ENCODE results near the gene ITGB3BP.

The ITGB3BP gene

DNA sequence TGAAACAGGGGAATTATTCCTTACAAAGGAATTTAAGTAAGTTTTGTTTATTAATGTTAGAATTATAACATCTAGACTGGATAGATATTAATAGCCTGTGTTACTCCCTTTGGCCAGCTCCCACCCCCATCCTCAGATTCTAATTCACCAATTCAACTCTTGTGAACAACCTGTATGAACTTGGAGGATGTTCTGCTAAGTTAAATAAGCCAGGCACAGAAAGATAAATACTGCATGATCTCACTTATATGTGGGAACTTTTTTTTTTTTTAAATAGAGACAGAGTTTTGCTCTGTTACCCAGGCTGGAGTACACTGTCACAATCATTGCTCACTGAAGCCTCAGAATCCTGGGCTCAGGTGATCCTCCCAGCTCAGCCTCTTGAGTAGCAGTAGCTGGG, 32.5 kb upstream of the ITGB3BP start:
- no peak overlapping the region for H3K4me3 ChIP-seq (ENCODE audit: low read depth, low read length)
- no peak for DNase-seq (ENCODE audit: low read depth)
- no peak for TF ChIP-seq CTCF (conservative IDR thresholded peaks at IDR 0.05; ENCODE audit: low read depth, low read length)

DNA sequence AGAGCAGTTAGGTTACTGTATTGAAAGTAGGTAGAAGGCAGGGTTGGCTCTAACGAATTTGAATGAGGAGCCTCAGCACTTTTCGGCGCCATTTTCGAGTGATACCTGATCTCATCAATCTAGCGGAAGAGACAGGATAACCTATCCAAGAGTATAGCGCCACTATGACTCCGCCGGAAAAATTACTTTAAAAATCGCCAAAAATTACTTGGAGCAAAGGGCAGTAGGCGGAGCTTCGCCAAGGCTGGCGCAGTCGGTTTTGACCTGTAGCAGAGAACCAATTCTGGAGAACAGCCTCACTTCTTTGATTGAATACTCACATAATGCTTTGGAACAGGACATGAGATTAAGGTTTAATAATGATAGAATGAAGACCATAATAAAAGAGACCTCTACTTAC, 25.9 kb upstream of the ITGB3BP start:
- no peak overlapping the region for H3K4me3 ChIP-seq (ENCODE audit: low read depth, low read length)
- no peak for TF ChIP-seq CTCF (conservative IDR thresholded peaks at IDR 0.05; ENCODE audit: low read depth, low read length)
- DNase-seq (ENCODE audit: low read depth): no peak

- no peak for TF ChIP-seq CTCF (conservative IDR thresholded peaks at IDR 0.05; ENCODE audit: low read depth, low read length)
- DNase-seq (ENCODE audit: low read depth): no peak
- H3K4me3 ChIP-seq (ENCODE audit: low read depth, low read length): no peak overlapping the region
These were observed 25.3 kb upstream of the ITGB3BP start for GRCh38 chr1:63548303-63548702.

DNA sequence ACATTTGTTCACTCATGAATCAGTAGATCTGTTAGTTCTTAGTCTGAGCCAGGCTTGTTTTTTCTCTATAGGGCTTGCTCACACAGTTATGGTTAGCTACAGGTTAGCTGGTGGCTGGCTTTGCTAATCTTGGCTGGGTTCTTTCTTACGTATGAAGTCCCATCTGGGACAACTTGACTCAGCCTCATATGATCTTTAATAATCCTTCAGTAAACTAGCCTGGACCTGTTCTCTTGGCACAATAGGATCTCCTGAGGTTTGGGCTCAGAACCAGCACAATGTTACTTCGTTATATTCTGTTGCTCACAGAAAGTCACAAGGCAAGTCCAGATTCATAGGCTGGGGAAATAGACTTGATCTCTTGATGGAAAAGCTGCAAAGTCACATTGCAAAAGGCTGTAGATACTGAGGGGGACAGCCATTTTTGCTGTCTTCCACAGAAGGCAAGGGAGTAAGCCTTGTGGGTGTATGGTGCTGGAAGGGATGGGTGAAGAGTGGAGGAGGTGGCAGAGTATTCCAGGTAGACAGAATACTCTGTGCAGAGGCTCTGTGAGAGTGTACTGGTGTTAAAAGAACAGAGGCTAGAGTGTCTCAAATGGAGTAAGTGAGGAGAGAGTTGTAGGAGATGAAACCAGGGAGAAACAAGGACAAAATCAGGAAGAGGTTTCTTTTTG, 24.7 kb upstream of the ITGB3BP start:
- TF ChIP-seq CTCF (conservative IDR thresholded peaks at IDR 0.05; ENCODE audit: low read depth, low read length): no peak
- DNase-seq (ENCODE audit: low read depth): peak; percentile 61
- H3K4me3 ChIP-seq (ENCODE audit: low read depth, low read length): no peak overlapping the region

- TF ChIP-seq CTCF (conservative IDR thresholded peaks at IDR 0.05; ENCODE audit: low read depth, low read length): no peak
- H3K4me3 ChIP-seq (ENCODE audit: low read depth, low read length): no peak overlapping the region
- peak; percentile 49 for DNase-seq (ENCODE audit: low read depth)
These were observed 22.8 kb upstream of the ITGB3BP start for GRCh38 chr1:63545780-63546179.

- peak; percentile 39 for DNase-seq (ENCODE audit: low read depth)
- peak; percentile 51 for TF ChIP-seq CTCF (conservative IDR thresholded peaks at IDR 0.05; ENCODE audit: low read depth, low read length)
- no peak overlapping the region for H3K4me3 ChIP-seq (ENCODE audit: low read depth, low read length)
These were observed 14.9 kb upstream of the ITGB3BP start for GRCh38 chr1:63537940-63538339.

- TF ChIP-seq CTCF (conservative IDR thresholded peaks at IDR 0.05; ENCODE audit: low read depth, low read length): no peak
- DNase-seq (ENCODE audit: low read depth): no peak
These were observed 14.0 kb upstream of the ITGB3BP start for GRCh38 chr1:63537006-63537405.

More at GRCh38 chr1:63537006-63537405, 14.0 kb upstream of the ITGB3BP start:
- H3K4me3 ChIP-seq (ENCODE audit: low read depth, low read length): no peak overlapping the region

All from choroid plexus epithelial cell (primary cell).